Transverse colon (tissue), 4 donors: ENCODE measurements around the gene LCT. TPM values are rescaled to one million over a fixed set of nuclear protein-coding genes. Genes with fewer than 3 reads are reported as not detected.
"Not testable (repeated sequence)": the region's sequence is repeated elsewhere in the genome, so short reads cannot be mapped to it uniquely, and the experiment has no call there.

Experiments
- DNase-seq: peaks from one replicate; pipeline ENCODE4 v3.0.0-alpha.2; 2019
- H3K27ac ChIP-seq, 4 donors: fragments of 200-600 bp; sonication (generic); 2 replicates each; pipeline ENCODE4 v1.5.1; 2016 to 2018; ENCODE audit warnings: inconsistent platforms in 4 of 4
- H3K27me3 ChIP-seq: fragments of 200-600 bp; sonication (generic); 2 replicates; pipeline ENCODE4 v1.5.1; 2017; ENCODE audit warnings: inconsistent platforms
- H3K36me3 ChIP-seq, 4 donors: fragments of 200-600 bp; sonication (generic); 2 replicates each; pipeline ENCODE4 v1.5.1; 2017 to 2019; ENCODE audit warnings: inconsistent platforms in 4 of 4
- H3K4me1 ChIP-seq, 4 donors: fragments of 200-600 bp; sonication (generic); 2 replicates each; pipeline ENCODE4 v1.5.1; 2017 to 2020; ENCODE audit warnings: inconsistent platforms in 4 of 4
- H3K4me3 ChIP-seq, 4 donors: fragments of 200-600 bp; sonication (generic); 1 replicate in 1 of 4; 2 replicates in 3 of 4; pipeline versions ENCODE4 v1.5.1 to v1.6.1; 2017 to 2019; ENCODE audit warnings: inconsistent platforms in 4 of 4
- H3K9me3 ChIP-seq, 2 donors: fragments of 200-600 bp; sonication (generic); 2 replicates each; pipeline ENCODE4 v1.5.1; 2017 to 2019; ENCODE audit warnings: inconsistent platforms in 2 of 2
- EP300 ChIP-seq: sonication (generic); formaldehyde crosslinking; IDR thresholded peaks from one replicate; pipeline ENCODE4 v1.6.1; 2017; ENCODE audit warnings: antibody characterized with exemption, low read depth
- POLR2A ChIP-seq: fragments of 450-650 bp; IDR thresholded peaks from one replicate; pipeline ENCODE4 v1.6.1; 2016; ENCODE audit warnings: antibody characterized with exemption, mild to moderate bottlenecking, moderate library complexity
- POLR2AphosphoS5 ChIP-seq, 3 donors: sonication (generic); formaldehyde crosslinking; IDR thresholded peaks; one replicate each; pipeline ENCODE4 v1.6.1; 2016; ENCODE audit warnings: antibody characterized with exemption in 3 of 3
- WGBS, 2 donors: methylation state at CpG; one replicate each; pipeline ENCODE4 v1.1.5; 2018; ENCODE audit warnings: low coverage in 1 of 2; 5-methylcytosine and 5-hydroxymethylcytosine counted together
- in situ Hi-C, 4 donors: fragments of 200-750 bp; cut with MboI; loops; one replicate each; pipeline versions ENCODE4 v1.15.0 to v1.15.1; 2017; ENCODE audit warnings: low sequenced_read_pairs in 3 of 4, low pct_ligation_motif_present in 1 of 4, low pct_unique_long_range_greater_than_20kb in 1 of 4
- intact Hi-C: fragments of 100-400 bp; cut with DNase I; formaldehyde crosslinking; loops from one replicate; pipeline ENCODE4 v1.15.1; 2023; ENCODE audit warnings: low total_unique reads
- total RNA-seq, 4 donors: library from RNA; depleted of rRNA; stranded (reverse); fragments of >200 nt; gene quantifications; one replicate each; pipeline ENCODE4 v1.1.0, GENCODE V29; 2016
- TF ChIP-seq, protein P1 (sequence below), 5 experiments: fragments of 200-600 bp in 3 of 5; fragments of 450-650 bp in 2 of 5; sonication (generic) in 3 of 5; IDR thresholded peaks; 1 replicate in 2 of 5; 2 replicates in 3 of 5; pipeline ENCODE4 v1.5.1; 2016 to 2017; ENCODE audit warnings: antibody characterized with exemption in 5 of 5, inconsistent platforms in 3 of 5, mild to moderate bottlenecking in 2 of 5, moderate library complexity in 1 of 5

LCT gene
- total RNA-seq, 4 donors from 2014 or later = 0.32 TPM; not detected in 3

DNA sequence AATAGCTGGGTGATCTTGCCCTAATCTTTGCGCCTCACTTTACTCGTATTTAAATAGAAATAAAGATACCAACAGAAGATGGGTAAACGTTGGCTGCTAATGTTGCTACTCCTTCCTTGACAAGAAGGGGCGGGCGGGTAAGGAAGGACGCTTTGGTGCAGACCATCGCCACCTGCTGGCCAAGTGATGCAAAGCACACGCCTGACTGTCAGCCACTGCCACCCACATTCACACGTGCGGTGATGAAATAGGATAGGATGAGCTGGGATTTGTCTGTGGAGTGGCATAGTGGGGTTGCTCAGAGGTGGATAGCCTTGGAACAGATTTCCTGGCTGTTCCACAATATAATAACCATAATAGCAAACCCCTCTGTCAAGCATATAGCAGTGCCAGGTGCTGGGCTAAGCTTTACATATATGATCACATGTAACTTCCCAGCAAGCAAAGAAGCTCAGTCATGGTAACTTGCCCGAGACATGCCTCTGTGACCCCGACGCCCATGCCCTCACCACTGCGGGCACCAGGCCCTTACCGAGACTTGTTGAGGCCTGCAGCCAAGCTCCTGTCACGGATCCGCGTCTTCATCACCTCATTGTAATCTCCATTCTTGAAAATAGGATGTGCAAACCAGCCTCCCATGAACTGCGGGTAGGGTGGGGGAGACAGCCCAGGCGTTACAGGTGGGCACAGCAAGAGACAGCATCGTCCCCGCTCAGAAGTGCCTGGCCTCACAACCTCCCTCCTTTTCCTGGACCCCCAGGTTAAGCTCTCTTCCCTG, 39.3 kb downstream of the LCT start:
- Histone ChIP-seq H3K9me3 (peaks cover 0 to 6% of the 10 kb centered on the region in 2 donors), H3K27ac (no peak overlapping the region), H3K36me3 (no peaks in the 10 kb centered on the region), H3K27me3 (no peaks in the 10 kb centered on the region), H3K4me1 (no peaks in the 10 kb centered on the region), H3K4me3 (no peak overlapping the region)
- in situ Hi-C loops = no loop called here
- WGBS, 2 donors = 13 to 48% methylated on average over 5 to 22 of the region's 22 CpGs
- DNase-seq = peak; percentile 79
- intact Hi-C loops = no loop called here
- TF ChIP-seq POLR2AphosphoS5 (IDR thresholded peaks at IDR 0.05) = no peak
- TF ChIP-seq, protein P1, sequence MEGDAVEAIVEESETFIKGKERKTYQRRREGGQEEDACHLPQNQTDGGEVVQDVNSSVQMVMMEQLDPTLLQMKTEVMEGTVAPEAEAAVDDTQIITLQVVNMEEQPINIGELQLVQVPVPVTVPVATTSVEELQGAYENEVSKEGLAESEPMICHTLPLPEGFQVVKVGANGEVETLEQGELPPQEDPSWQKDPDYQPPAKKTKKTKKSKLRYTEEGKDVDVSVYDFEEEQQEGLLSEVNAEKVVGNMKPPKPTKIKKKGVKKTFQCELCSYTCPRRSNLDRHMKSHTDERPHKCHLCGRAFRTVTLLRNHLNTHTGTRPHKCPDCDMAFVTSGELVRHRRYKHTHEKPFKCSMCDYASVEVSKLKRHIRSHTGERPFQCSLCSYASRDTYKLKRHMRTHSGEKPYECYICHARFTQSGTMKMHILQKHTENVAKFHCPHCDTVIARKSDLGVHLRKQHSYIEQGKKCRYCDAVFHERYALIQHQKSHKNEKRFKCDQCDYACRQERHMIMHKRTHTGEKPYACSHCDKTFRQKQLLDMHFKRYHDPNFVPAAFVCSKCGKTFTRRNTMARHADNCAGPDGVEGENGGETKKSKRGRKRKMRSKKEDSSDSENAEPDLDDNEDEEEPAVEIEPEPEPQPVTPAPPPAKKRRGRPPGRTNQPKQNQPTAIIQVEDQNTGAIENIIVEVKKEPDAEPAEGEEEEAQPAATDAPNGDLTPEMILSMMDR (IDR thresholded peaks at IDR 0.05) = peak; percentile 70 to 93 (median 86)

DNA sequence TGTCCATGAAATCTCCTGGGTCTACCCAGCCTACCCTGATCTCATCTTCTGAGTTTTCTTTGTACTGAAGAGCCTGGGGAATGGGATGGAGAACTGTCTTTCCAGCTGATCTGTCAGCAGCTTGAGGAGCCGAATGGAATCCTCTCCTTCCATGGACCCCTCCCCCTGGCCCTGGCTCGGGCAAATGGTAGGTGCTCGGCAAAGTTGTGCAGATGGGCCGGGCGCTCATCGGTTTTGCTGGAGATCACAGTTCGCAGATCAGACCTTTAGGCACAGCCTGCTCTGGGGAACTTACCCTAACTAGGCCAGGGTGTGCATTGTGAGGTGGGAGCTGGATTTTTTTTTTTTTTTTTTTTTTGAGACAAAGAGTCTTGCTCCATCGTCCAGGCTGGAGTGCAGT, 40.4 kb downstream of the LCT start:
- peaks cover 0 to 6% of the 10 kb centered on the region in 2 donors for H3K9me3 ChIP-seq
- 99 to 100% methylated on average over 1 to 8 of the region's 8 CpGs for WGBS, 2 donors
- no peaks in the 10 kb centered on the region for H3K4me1 ChIP-seq
- no peak for DNase-seq
- H3K4me3 ChIP-seq = no peak overlapping the region
- H3K36me3 ChIP-seq = no peaks in the 10 kb centered on the region
- H3K27ac ChIP-seq = no peak overlapping the region
- no peaks in the 10 kb centered on the region for H3K27me3 ChIP-seq
- TF ChIP-seq POLR2AphosphoS5 (IDR thresholded peaks at IDR 0.05) (no peak), EP300 (no peak), POLR2A (no peak)
- TF ChIP-seq, protein P1 (IDR thresholded peaks at IDR 0.05) = no peak
- intact Hi-C loops (no loop called here), in situ Hi-C loops (no loop called here)

DNA sequence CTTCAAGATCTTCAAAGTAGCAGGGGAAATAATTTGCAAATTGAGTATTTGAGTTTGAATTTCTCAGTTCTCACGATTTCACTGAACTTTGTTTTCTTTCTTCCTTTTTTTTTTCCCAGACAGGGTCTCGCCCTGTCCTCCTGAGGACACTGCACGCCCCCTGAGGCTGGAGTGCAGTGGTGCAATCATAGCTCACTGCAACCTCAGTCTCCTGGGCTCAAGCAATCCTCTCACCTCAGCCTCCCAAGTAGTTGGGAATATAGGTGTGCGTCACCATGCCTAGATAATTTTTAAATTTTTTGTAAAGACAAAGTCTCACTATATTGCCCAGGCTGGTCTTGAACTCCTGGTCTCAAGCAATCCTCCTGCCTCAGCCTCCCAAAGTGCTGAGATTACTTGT, 41.3 kb downstream of the LCT start:
- H3K4me1 ChIP-seq, in situ Hi-C loops, H3K4me3 ChIP-seq, intact Hi-C loops, H3K27ac ChIP-seq, H3K9me3 ChIP-seq, H3K27me3 ChIP-seq, H3K36me3 ChIP-seq, DNase-seq: not testable (repeated sequence)
- 64 to 88% methylated on average over 4 of the region's 4 CpGs for WGBS, 2 donors

DNA sequence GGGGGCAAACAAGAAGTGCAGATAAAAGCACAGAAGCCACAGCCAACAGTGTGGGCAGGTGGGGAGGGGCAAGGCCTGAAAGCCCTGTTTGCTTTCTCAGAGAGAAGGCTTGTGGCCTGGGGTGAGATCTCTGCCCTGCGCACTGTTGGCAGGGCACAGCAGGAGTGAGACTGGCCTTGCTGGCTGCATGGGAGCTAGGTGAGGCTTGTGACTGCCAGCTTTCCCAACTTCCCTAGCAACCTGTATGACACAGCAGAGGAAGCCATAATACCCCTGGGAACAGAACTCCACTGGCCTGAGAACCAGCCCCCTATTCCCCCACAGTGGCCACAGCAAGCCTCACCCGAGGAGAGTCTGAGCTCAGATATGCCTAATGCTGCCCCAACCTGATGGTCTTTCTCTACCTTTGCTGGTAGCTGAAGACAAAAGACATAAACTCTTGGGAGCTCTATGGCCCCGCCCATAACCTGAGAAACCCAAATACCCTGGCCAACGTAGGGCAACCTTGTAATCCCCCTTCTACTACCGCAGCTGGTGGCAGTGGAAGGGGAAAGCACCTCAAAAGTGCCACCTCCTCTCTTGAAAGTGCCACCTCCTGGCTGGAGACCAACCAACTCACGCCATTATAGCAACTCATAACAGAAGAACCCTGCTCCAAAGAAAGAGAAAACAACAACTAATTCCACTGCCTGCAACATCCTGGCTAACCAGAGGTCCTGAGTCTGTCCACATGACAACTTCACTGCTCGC, 44.4 kb downstream of the LCT start:
- intact Hi-C loops = no loop called here
- no peak for DNase-seq
- in situ Hi-C loops = no loop called here
- Histone ChIP-seq H3K4me3 (no peak overlapping the region), H3K27me3 (no peaks in the 10 kb centered on the region), H3K27ac (no peak overlapping the region), H3K4me1 (no peaks in the 10 kb centered on the region), H3K9me3 (no peaks in the 10 kb centered on the region), H3K36me3 (no peaks in the 10 kb centered on the region)
- WGBS, 2 donors = 82 to 93% methylated on average over 2 to 7 of the region's 7 CpGs
- TF ChIP-seq POLR2A = no peak
- TF ChIP-seq, protein P1 (IDR thresholded peaks at IDR 0.05) = no peak
